NCI-H1436 (cell line): ENCODE measurements around the gene FARP2.
"Not testable (repeated sequence)": the region's sequence is repeated elsewhere in the genome, so short reads cannot be mapped to it uniquely, and the experiment has no call there.

Experiments used
- DNase-seq: peaks from one replicate; lab custom pipeline; 2025; lab: John Stamatoyannopoulos, UW

The FARP2 gene

GRCh38 chr2:241412144-241412543, 56.1 kb downstream of the FARP2 start:
- DNase-seq = peak; percentile 37

DNA sequence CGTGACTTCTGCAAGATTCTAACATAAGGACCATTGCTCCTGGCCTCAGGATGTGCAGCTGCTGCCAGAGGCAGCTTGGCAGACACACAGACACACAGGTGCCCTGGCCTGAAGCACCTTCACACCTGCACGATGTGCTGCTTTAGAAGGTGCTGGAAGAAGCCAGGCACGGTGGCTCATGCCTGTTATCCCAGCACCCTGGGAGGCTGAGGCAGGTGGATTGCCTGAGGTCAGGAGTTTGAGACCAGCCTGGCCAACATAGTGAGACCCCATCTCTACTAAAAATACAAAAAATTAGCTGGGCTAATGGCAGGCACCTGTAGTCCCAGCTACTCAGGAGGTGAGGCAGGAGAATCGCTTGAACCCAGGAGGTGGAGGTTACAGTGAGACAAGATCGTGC, 57.4 kb downstream of the FARP2 start:
- DNase-seq = not testable (repeated sequence)

- no peak for DNase-seq
Observed at GRCh38 chr2:241413929-241414580, 58.0 kb downstream of the FARP2 start.

DNA sequence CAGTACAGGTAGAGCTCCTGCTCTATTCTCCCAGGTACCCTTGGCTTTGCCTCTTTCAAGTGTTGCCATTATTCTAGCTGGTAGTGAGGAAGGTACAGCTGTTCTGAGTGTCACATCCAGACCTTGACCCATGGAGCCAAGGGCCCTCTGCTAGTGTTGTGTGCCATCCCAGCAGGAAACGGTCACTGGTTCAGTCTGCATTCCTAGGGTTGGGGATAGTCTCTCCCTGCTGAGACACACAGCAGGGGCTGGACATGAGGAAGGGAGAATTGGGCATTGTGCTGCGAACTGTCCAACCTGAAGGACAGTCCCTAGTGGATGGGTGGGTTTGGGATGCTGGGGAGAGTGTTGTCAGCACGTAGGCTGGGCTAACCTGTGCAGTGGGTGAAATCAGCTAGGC, 59.1 kb downstream of the FARP2 start:
- no peak for DNase-seq

GRCh38 chr2:241417626-241418025, 61.5 kb downstream of the FARP2 start:
- DNase-seq = peak; percentile 50

DNA sequence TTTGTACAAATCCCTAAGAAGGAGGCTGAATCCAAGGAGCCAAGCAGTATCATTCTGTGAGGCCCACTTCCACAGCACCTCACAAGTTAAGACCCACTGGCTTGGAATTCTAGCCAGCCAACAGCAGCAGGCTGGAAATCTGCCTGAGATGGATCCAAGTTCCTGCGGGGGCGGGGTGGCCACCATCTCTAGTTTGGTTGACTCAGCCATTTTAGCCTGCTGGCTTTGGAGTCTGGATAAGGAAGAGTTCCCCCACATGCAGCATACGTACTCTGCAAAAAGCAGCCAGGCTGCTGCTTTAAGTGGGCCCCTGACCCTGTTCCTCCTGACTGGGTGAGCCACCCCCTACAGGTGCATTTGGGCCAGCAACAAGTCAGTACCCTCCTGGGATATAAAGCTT, 65.2 kb downstream of the FARP2 start:
- no peak for DNase-seq

DNA sequence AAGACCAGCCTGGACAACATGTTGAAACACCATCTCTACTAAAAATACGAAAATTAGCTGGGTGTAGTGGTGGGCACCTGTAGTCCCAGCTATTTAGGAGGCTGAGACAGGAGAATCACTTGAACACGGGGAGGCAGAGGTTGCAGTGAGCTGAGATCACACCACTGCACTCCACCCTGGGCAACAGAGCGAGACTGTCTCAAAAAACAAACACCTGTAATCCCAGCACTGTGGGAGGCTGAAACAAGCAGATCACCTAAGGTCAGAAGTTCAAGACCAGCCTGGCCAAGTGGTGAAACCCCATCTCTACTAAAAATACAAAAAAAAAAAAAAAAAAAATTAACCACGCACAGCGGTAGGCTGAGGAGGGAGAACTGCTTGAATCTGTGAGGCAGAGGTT, 65.9 kb downstream of the FARP2 start:
- DNase-seq = not testable (repeated sequence)

- no peak for DNase-seq
Observed at GRCh38 chr2:241422350-241422749, 66.3 kb downstream of the FARP2 start.

DNA sequence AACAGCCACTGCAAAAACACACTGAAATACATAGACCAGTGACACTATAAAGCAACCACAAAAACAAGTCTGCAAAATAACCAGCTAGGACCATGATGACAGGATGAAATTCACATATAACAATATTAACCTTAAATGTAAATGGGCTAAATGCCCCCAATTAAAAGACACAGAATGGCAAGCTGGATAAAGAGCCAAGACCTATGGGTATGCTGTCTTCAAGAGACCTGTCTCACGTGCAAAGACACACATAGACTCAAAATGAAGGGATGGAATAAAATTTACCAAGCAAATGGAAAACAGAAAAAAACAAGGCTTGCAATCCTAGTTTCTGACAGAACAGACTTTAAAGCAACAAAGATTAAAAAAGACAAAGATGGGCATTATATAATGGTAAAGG, 67.4 kb downstream of the FARP2 start:
- not testable (repeated sequence) for DNase-seq

GRCh38 chr2:241425368-241425767, 69.3 kb downstream of the FARP2 start:
- no peak for DNase-seq

- no peak for DNase-seq
Observed at GRCh38 chr2:241430178-241430577, 74.1 kb downstream of the FARP2 start.

GRCh38 chr2:241432824-241433448, 76.9 kb downstream of the FARP2 start:
- DNase-seq = peak; percentile 51

DNA sequence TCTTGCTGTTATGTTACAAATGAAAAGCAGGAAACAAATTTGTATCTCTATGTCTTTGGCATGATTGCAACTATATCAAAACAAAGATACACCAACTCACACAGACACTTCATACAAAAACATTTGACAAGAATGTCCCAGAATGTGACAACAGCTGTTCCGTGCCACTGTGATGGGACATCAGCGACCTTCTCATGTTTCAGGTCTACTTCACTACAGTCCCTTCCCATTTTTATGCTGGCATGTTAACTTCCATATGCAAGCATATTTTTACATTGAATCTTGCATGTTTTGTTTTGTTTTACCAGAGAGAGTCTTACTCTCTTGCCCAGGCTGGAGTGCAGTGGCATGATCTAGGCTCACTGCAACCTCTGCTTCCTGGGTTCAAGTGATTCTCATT, 81.1 kb downstream of the FARP2 start:
- no peak for DNase-seq

- DNase-seq = no peak
Observed at GRCh38 chr2:241441492-241441891, 85.4 kb downstream of the FARP2 start.

DNA sequence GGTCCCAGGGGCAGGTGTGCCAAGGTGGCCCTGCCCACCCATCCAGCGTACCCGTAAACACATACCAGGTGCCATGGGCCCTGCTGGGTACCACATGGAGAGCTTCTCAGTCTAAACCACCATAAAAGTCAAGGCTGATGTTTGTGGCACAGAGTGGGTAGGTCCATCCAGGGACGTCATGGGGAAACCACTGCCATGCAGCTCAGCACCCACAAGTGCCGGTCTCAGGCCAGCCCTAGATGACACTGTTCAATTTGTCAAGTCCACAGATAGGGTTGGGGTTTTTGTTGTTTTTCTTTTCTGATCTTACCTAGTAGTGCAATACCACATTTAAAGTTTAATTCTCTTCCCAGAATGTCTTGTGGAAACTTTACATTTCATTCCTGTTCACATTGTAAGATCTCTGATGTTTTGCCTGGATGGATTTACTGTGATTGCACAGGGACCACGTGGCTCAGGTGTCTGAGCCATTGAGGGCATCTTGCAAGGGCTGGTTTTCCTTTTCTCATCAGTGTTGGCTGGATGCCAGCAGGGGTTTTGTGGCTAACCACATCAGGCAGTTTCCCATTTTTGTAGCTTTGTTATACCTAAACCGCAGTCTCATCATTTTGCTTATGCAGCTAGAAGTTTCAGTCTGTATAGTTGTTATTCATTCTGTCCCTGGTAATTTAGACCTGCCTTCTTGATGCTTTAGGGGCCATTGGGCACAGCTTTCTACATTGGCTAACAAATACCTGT, 87.6 kb downstream of the FARP2 start:
- DNase-seq = no peak

GRCh38 chr2:241445426-241445825, 89.3 kb downstream of the FARP2 start:
- no peak for DNase-seq

GRCh38 chr2:241450092-241450491, 94.0 kb downstream of the FARP2 start:
- DNase-seq = not testable (repeated sequence)

- DNase-seq = no peak
Observed at GRCh38 chr2:241451840-241452506, 95.9 kb downstream of the FARP2 start.

DNA sequence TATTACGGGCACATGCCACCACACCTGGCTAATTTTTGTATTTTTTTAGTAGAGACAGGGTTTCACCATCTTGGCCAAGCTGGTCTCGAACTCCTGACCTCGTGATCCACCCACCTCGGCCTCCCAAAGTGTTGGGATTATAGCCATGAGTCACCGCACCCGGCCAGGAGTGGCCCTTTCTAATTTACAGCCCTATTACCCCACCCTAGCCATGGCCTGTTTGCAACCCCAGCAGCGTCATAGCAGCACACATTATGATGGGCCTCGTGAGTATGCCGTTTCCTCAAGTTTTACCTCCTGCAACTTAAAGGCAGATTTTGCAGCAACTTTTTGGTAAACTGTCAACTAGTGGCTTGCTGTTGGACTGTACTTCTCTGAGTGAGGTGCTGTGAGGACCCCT, 97.8 kb downstream of the FARP2 start:
- DNase-seq = not testable (repeated sequence)

DNA sequence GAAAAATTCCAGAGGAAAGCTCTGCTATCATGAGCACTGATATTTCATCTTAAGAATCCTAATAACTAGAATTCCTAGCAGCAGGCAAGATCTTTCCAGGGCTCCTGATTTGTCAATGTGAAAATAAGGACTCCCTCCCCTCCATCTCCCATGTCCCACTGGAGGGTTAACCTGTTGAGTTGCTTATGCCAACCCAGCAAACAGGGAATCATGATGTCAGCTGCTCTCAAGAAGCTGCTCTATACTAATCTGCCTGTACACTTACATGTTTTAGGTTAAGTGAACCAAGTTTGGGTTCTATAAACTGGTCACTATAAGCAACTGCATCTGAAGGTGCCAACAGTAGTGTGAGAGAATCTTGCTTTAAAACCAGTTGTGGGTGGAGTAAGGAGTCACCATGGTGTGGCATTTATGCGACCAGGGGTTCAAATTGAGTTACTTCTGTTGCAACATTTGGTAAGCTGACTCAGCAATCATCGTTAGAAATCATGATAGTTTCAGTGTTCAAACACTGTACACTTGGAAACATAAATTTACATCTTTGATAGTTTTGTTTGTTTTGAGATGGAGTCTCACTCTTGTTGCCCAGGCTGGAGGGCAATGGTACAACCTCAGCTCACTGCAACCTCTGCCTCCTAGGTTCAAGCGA, 98.9 kb downstream of the FARP2 start:
- DNase-seq = no peak

DNA sequence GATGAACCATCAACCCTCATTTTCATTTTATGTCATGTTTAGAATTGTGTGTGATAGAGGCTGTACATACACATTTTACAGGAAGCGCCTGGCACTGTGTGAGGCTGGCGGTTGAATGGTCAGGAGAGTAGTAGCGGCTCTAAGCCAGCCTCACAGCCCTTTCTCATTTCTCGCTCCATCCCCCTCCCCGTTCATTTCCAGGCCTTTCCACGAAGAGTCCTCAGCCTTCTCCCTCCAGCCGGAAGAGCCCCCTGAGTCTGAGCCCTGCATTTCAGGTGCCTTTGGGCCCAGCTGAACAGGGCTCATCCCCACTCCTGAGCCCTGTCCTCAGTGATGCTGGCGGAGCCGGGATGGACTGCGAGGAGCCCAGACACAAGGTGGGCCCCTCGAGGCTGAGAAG, 100.5 kb downstream of the FARP2 start:
- DNase-seq = no peak

DNA sequence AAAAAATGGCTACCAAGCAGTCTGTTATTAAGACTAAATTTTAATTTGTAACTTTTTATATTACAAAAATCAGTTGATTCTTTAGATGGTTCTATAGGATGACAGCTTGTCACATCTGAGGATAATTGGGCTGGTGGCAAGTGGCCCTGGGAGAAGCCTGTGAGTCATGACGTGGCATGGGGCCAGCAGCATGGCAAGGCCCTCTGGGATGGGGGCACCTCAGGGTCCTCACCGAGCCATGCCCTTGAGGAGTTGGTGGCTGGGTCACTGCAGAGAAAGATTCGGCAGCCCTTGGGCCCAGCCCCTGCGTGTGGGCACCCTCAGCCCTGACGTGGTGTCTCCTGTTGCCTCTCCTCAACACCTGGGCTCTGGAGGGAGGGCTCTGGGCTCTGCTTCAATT, 102.6 kb downstream of the FARP2 start:
- DNase-seq = peak; percentile 29
